Cardiac fibroblast (primary cell): ENCODE measurements around the gene METTL1.

ENCODE experiments used
- DNase-seq, 2 donors: peaks; one replicate each; pipeline versions ENCODE4 v3.0.0 to v3.0.0-alpha.2; 2010; ENCODE audit warnings: low read depth in 2 of 2
- H3K4me3 ChIP-seq, 2 donors: replicated peaks in 1 of 2; 1 replicate in 1 of 2; 2 replicates in 1 of 2; pipeline ENCODE4 v1.5.1; 2011; ENCODE audit warnings: low read depth in 2 of 2, low read length in 2 of 2, mild to moderate bottlenecking in 2 of 2, moderate library complexity in 1 of 2
- CTCF ChIP-seq: IDR thresholded peaks from one replicate; pipeline ENCODE4 v1.5.1; 2011; ENCODE audit warnings: low read depth, mild to moderate bottlenecking, low read length, inconsistent platforms

The METTL1 gene

DNA sequence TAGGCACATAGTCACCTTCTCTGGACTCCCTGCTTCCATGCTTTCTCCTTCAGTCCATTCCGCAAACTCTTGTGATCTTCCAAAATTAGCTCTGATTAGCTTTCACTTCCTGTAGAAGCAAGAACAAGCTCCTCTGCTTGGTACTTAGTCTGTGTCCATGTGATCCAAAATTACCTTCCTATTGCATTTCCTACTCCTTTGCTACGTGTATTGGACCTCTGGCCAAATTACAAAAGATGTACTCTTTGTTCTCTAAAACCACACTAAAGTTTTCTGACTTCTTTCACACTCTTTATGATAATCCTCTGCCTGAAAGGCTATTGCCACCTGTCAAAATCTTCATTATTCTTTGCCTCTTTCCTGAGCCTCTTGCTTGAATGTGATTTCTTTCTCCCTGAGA, 9.9 kb upstream of the METTL1 start:
- DNase-seq: no peak
- no peak for TF ChIP-seq CTCF
- H3K4me3 ChIP-seq: no peak overlapping the region

- no peak overlapping the region for H3K4me3 ChIP-seq
- TF ChIP-seq CTCF: no peak
- DNase-seq: no peak
These were observed 9.3 kb upstream of the METTL1 start for GRCh38 chr12:57781244-57781643.

GRCh38 chr12:57780284-57780897, 8.5 kb upstream of the METTL1 start:
- TF ChIP-seq CTCF: no peak
- DNase-seq: no peak
- no peak overlapping the region for H3K4me3 ChIP-seq

DNA sequence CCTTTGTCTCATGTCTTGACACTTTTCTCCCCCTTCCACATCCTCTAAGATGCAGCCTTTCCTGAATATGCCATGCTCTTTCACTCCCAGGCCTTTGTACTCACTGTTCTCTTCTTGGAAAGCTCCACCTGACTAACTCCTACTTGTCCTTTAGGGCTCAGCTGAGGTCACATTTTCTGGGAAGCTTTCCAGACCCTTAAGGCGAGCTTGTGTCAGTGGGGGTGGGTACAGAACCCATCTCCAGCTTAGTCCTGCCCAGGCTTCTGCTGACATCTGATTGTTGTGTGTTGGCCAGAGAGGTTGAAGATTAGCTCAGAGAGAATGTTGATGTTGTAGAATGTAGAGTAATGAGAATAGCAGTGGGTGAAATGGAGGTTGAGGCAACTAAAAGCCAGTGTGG, 7.8 kb upstream of the METTL1 start:
- no peak for TF ChIP-seq CTCF
- peak in 1 of 2 donors; percentile 35 for DNase-seq
- H3K4me3 ChIP-seq: no peak overlapping the region

DNA sequence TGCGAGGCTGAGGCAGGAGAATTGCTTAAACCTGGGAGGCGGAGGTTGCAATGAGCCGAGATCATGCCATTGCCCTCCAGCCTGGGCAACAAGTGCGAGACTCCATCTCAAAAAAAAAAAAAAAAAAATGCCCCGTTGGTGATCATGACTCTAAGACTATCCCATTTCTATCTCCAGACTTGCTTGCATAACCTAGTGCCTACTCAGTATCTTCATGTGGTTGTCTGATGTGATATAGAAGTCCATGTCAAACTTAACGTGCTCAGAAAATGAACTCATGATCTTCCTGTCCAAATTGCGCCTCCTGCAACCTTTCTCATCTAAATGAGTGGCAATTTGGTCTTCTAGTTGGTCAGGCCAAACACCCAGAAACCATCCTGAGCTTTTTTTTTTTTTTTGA, 6.0 kb upstream of the METTL1 start:
- no peak for DNase-seq
- H3K4me3 ChIP-seq: no peak overlapping the region
- TF ChIP-seq CTCF: no peak

- no peak for DNase-seq
- no peak for TF ChIP-seq CTCF
- H3K4me3 ChIP-seq: no peak overlapping the region
These were observed 5.5 kb upstream of the METTL1 start for GRCh38 chr12:57777367-57777766.

- no peak for TF ChIP-seq CTCF
- no peak for DNase-seq
These were observed 4.3 kb upstream of the METTL1 start for GRCh38 chr12:57776247-57776587.

More at GRCh38 chr12:57776247-57776587, 4.3 kb upstream of the METTL1 start:
- no peak overlapping the region for H3K4me3 ChIP-seq
